Thoracic aorta (tissue), 2 donors: ENCODE results near the gene MYRIP. TPM values are rescaled to one million over a fixed set of nuclear protein-coding genes. Genes with fewer than 3 reads are reported as not detected.

Experiments
- ATAC-seq: fragments of 150-250 bp; one replicate; pipeline ENCODE4 v1.8.0; 2017; ENCODE audit warnings: low read depth; ENCODE audit not compliant: insufficient number of reproducible peaks, low FRiP score
- DNase-seq: peaks from one replicate; pipeline ENCODE4 v3.0.0-alpha.2; 2020; ENCODE audit warnings: low spot score
- H3K27ac ChIP-seq, 2 donors: fragments of 200-600 bp; sonication (generic); 1 replicate in 1 of 2; 2 replicates in 1 of 2; pipeline ENCODE4 v1.5.1; 2016; ENCODE audit warnings: mild to moderate bottlenecking in 2 of 2, moderate library complexity in 2 of 2
- H3K27me3 ChIP-seq: fragments of 200-600 bp; sonication (generic); replicated peaks from 2 replicates; pipeline ENCODE4 v1.6.0; 2016; ENCODE audit warnings: mild to moderate bottlenecking; ENCODE audit not compliant: insufficient read depth
- H3K36me3 ChIP-seq: fragments of 200-600 bp; sonication (generic); one replicate; pipeline ENCODE4 v1.5.1; 2016
- H3K4me1 ChIP-seq, 2 donors: fragments of 200-600 bp; sonication (generic); 1 replicate in 1 of 2; 2 replicates in 1 of 2; pipeline versions ENCODE4 v1.5.1 to v1.6.0; 2016; ENCODE audit warnings: low read depth in 2 of 2, mild to moderate bottlenecking in 1 of 2; ENCODE audit not compliant: control insufficient read depth in 1 of 2
- H3K4me3 ChIP-seq: fragments of 200-600 bp; sonication (generic); 2 replicates; pipeline ENCODE4 v1.5.1; 2016; ENCODE audit warnings: mild to moderate bottlenecking
- H3K9me3 ChIP-seq: fragments of 200-600 bp; sonication (generic); 2 replicates; pipeline ENCODE4 v1.5.1; 2016
- total RNA-seq, 2 donors: library from RNA; depleted of rRNA; stranded (reverse); fragments of >200 nt; gene quantifications; one replicate each; pipeline versions ENCODE4 v1.1.0 to v1.2.3, GENCODE V29; 2016
- TF ChIP-seq, protein P1 (sequence below): fragments of 200-600 bp; sonication (generic); IDR thresholded peaks from one replicate; pipeline ENCODE4 v1.5.1; 2019; ENCODE audit warnings: antibody characterized with exemption

The MYRIP gene
- total RNA-seq, 2 donors from 2014 or later, result 1.5 to 5.1 TPM

GRCh38 chr3:39781632-39782031 lies 27.8 kb upstream of the MYRIP start:
- TF ChIP-seq, protein P1, sequence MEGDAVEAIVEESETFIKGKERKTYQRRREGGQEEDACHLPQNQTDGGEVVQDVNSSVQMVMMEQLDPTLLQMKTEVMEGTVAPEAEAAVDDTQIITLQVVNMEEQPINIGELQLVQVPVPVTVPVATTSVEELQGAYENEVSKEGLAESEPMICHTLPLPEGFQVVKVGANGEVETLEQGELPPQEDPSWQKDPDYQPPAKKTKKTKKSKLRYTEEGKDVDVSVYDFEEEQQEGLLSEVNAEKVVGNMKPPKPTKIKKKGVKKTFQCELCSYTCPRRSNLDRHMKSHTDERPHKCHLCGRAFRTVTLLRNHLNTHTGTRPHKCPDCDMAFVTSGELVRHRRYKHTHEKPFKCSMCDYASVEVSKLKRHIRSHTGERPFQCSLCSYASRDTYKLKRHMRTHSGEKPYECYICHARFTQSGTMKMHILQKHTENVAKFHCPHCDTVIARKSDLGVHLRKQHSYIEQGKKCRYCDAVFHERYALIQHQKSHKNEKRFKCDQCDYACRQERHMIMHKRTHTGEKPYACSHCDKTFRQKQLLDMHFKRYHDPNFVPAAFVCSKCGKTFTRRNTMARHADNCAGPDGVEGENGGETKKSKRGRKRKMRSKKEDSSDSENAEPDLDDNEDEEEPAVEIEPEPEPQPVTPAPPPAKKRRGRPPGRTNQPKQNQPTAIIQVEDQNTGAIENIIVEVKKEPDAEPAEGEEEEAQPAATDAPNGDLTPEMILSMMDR, result no peak
- ATAC-seq (no peak), DNase-seq (no peak)
- Histone ChIP-seq H3K9me3 (no peaks in the 10 kb centered on the region), H3K4me3 (no peak overlapping the region), H3K36me3 (no peaks in the 10 kb centered on the region), H3K27ac (no peak overlapping the region), H3K27me3 (no peaks in the 10 kb centered on the region), H3K4me1 (no peaks in the 10 kb centered on the region)

DNA sequence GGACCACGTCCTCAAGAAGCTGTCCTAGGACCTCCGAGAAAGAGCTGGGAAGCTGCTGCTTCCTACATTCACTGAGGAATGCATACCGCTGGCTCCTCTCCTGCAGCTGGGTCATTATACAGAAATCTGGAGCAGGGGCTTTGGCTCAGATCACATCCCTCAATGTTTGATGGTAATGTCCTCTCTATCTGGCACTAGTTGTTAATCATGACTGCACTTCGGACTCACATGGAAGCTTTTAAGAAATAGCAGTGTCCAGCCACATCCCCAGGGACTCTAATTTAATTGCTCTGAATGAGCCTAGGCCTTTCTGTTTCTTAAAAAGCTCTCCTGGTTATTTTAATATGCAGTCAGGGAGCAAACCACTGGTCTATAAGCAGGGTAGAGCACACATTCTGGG lies 25.7 kb upstream of the MYRIP start:
- Histone ChIP-seq H3K36me3 (no peaks in the 10 kb centered on the region), H3K27ac (no peak overlapping the region), H3K4me3 (no peak overlapping the region), H3K9me3 (no peaks in the 10 kb centered on the region), H3K4me1 (no peaks in the 10 kb centered on the region), H3K27me3 (no peaks in the 10 kb centered on the region)
- no peak for ATAC-seq
- TF ChIP-seq, protein P1, result no peak
- DNase-seq, result no peak

GRCh38 chr3:39784922-39785321 lies 24.5 kb upstream of the MYRIP start:
- TF ChIP-seq, protein P1, result no peak
- no peak for DNase-seq
- H3K36me3 ChIP-seq, result no peaks in the 10 kb centered on the region
- H3K4me3 ChIP-seq, result no peak overlapping the region
- no peak for ATAC-seq
- no peaks in the 10 kb centered on the region for H3K27me3 ChIP-seq
- H3K9me3 ChIP-seq, result no peaks in the 10 kb centered on the region
- no peak overlapping the region for H3K27ac ChIP-seq
- H3K4me1 ChIP-seq, result no peaks in the 10 kb centered on the region

DNA sequence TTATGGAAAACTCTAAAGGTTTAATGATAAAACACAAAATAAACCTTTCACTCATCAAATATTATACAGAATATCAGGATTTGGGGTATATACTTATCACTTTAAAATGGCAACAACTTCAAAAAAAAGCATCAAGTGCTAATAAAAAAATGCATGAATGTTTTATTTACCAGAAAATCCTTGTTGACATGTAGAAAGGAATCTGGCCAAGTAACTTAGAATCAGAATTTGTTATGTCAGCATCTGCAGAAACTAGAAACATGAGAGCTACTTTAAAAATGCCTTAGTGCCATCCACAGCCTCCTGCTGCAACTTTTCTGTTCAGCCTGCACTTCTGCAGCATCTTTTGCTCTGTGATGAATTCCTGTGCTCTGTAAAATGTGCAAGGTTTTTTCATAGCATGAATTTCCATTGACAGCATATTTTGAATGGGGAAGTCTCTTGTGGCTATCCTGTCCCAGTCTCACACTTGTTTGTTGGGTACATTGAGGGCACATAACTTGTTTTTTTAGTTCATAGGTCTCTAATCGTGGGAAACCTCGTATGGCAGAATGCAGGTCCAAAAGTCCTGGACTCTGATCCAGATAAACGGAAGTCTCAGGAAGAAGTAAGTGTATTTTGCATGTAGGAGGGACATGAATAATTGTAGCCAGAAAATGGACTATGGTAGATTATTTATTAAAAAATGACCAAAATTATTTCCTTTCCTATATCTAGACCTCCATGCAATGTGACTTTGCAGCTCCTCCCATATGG lies 21.1 kb upstream of the MYRIP start:
- no peak overlapping the region for H3K4me3 ChIP-seq
- TF ChIP-seq, protein P1, result no peak
- ATAC-seq (no peak), DNase-seq (no peak)
- no peaks in the 10 kb centered on the region for H3K4me1 ChIP-seq
- no peaks in the 10 kb centered on the region for H3K9me3 ChIP-seq
- H3K36me3 ChIP-seq, result no peaks in the 10 kb centered on the region
- no peak overlapping the region for H3K27ac ChIP-seq
- no peaks in the 10 kb centered on the region for H3K27me3 ChIP-seq

DNA sequence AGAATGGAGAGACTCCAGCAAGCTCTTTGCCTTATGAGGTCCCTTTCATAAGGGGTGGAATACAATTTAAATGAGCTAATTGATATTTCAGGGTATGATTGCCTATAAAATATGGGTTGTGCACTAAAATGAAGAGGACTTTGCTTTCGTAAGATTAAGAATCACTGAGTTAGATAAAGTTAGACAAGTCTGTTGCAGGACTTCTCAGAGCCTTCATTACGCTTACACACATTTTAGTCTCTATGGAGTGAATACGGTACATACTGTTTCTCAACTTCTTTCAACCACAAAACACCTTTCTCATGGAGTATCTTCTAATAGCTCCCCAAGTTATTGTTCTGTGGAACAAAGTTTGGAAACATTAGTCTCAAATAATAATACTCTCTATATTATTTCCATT lies 17.8 kb upstream of the MYRIP start:
- TF ChIP-seq, protein P1, result no peak
- H3K4me1 ChIP-seq, result peaks cover 0 to 8% of the 10 kb centered on the region in 2 donors

More for the DNA sequence above, 17.8 kb upstream of the MYRIP start:
- Histone ChIP-seq H3K27ac (no peak overlapping the region), H3K27me3 (no peaks in the 10 kb centered on the region), H3K4me3 (no peak overlapping the region), H3K9me3 (no peaks in the 10 kb centered on the region), H3K36me3 (no peaks in the 10 kb centered on the region)
- DNase-seq (no peak), ATAC-seq (no peak)
